ENCODE measurements around the gene ZNF845. TPM values are rescaled to one million over a fixed set of nuclear protein-coding genes. Genes with fewer than 3 reads are reported as not detected.
"Not testable (repeated sequence)": the region's sequence is repeated elsewhere in the genome, so short reads cannot be mapped to it uniquely, and the experiment has no call there.

ZNF845 gene
- 8.9 and 9.6 TPM in 2 replicates for total RNA-seq

- intact Hi-C loops (cut with micrococcal nuclease): loop anchor here (1.0 to 2.0 kb wide), 4 partner anchors 32 to 807 kb away; partner anchors contain the start of genes ZNF160, ZNF525 and ZNF808
Observed at GRCh38 chr19:53333463-53334449, at the start of gene ZNF845. ZNF845 (plus strand) TSS chr19:53333749; CDS start chr19:53341308, 7,559 bp downstream.

GRCh38 chr19:53285087-53285486, 48.5 kb upstream of the ZNF845 start:
- intact Hi-C loops (cut with micrococcal nuclease): no loop called here

- intact Hi-C loops (cut with micrococcal nuclease): no loop called here
Observed at GRCh38 chr19:53290758-53291549, 42.6 kb upstream of the ZNF845 start.

GRCh38 chr19:53294786-53295441, 38.6 kb upstream of the ZNF845 start:
- intact Hi-C loops (cut with micrococcal nuclease): no loop called here

- intact Hi-C loops (cut with micrococcal nuclease): not testable (repeated sequence)
Observed at GRCh38 chr19:53301341-53301740, 32.2 kb upstream of the ZNF845 start.

GRCh38 chr19:53308339-53308811, 25.2 kb upstream of the ZNF845 start:
- intact Hi-C loops (cut with micrococcal nuclease): no loop called here

GRCh38 chr19:53311044-53311443, 22.5 kb upstream of the ZNF845 start:
- intact Hi-C loops (cut with micrococcal nuclease): no loop called here

GRCh38 chr19:53311897-53312296, 21.7 kb upstream of the ZNF845 start:
- intact Hi-C loops (cut with micrococcal nuclease): no loop called here

GRCh38 chr19:53328967-53329366, 4.6 kb upstream of the ZNF845 start:
- intact Hi-C loops (cut with micrococcal nuclease): no loop called here

GRCh38 chr19:53332484-53332883, 1.1 kb upstream of the ZNF845 start:
- intact Hi-C loops (cut with micrococcal nuclease): loop anchor here (2.0 kb wide), 1 partner anchor 806 kb away; the partner anchor contains the start of gene ZNF808

GRCh38 chr19:53333066-53333462, 485 bp upstream of the ZNF845 start:
- intact Hi-C loops (cut with micrococcal nuclease): loop anchor here (1.0 to 2.0 kb wide), 4 partner anchors 32 to 806 kb away; partner anchors contain the start of genes ZNF160, ZNF525 and ZNF808

- intact Hi-C loops (cut with micrococcal nuclease): not testable (repeated sequence)
Observed at GRCh38 chr19:53344403-53344802, 10.9 kb downstream of the ZNF845 start.

- intact Hi-C loops (cut with micrococcal nuclease): no loop called here
Observed at GRCh38 chr19:53355739-53356138, 22.2 kb downstream of the ZNF845 start.

GRCh38 chr19:53357821-53358581, 24.5 kb downstream of the ZNF845 start:
- intact Hi-C loops (cut with micrococcal nuclease): no loop called here

- intact Hi-C loops (cut with micrococcal nuclease): loop anchor here (10.0 kb wide), 1 partner anchor 255 kb away; the partner anchor contains the start of gene ZNF160
Observed at GRCh38 chr19:53360056-53360455, 26.5 kb downstream of the ZNF845 start.

- intact Hi-C loops (cut with micrococcal nuclease): loop anchor here (1.0 to 10.0 kb wide), 6 partner anchors 30 to 373 kb away; partner anchors contain the start of genes ZNF160, ZNF761, ZNF765 and ZNF845
Observed at GRCh38 chr19:53365134-53365898, 31.8 kb downstream of the ZNF845 start, which contains the start of gene ZNF525. ZNF525 (plus strand) TSS chr19:53365705; CDS start chr19:53372282, 6,577 bp downstream.

GRCh38 chr19:53365899-53366493, 32.4 kb downstream of the ZNF845 start:
- intact Hi-C loops (cut with micrococcal nuclease): loop anchor here (1.0 to 10.0 kb wide), 6 partner anchors 29 to 374 kb away; partner anchors contain the start of genes ZNF160, ZNF761, ZNF765 and ZNF845

- intact Hi-C loops (cut with micrococcal nuclease): no loop called here
Observed at GRCh38 chr19:53372196-53372595, 38.6 kb downstream of the ZNF845 start.

- intact Hi-C loops (cut with micrococcal nuclease): no loop called here
Observed at GRCh38 chr19:53374288-53374687, 40.7 kb downstream of the ZNF845 start.
